Ishikawa (cell line): ENCODE data around the gene TNFRSF4.

ENCODE experiments used
- CEBPB ChIP-seq: IDR thresholded peaks from 2 replicates; pipeline ENCODE4 v1.6.1; 2012
- CREB1 ChIP-seq: IDR thresholded peaks from 2 replicates; pipeline ENCODE4 v1.6.1; 2012; ENCODE audit warnings: low read depth
- EGR1 ChIP-seq: IDR thresholded peaks from 2 replicates; pipeline ENCODE4 v1.6.1; 2012
- EP300 ChIP-seq: IDR thresholded peaks from 2 replicates; pipeline ENCODE4 v1.6.1; 2012; ENCODE audit warnings: borderline replicate concordance
- FOXM1 ChIP-seq: IDR thresholded peaks from 2 replicates; pipeline ENCODE4 v1.6.1; 2012; ENCODE audit warnings: low read depth, borderline replicate concordance
- NFIC ChIP-seq: IDR thresholded peaks from 2 replicates; pipeline ENCODE4 v1.6.1; 2012
- RAD21 ChIP-seq: IDR thresholded peaks from 2 replicates; pipeline ENCODE4 v1.6.1; 2012; ENCODE audit warnings: low read depth
- TAF1 ChIP-seq: IDR thresholded peaks from 2 replicates; pipeline ENCODE4 v1.6.1; 2012; ENCODE audit warnings: low read depth, mild to moderate bottlenecking
- TCF12 ChIP-seq: IDR thresholded peaks from 2 replicates; pipeline ENCODE4 v1.6.1; 2012; ENCODE audit warnings: low read depth
- TEAD4 ChIP-seq: IDR thresholded peaks from 2 replicates; pipeline ENCODE4 v1.6.1; 2012
- YY1 ChIP-seq: IDR thresholded peaks from 2 replicates; pipeline ENCODE4 v1.6.1; 2012; ENCODE audit warnings: low read depth
- ZBTB7A ChIP-seq: IDR thresholded peaks from 2 replicates; pipeline ENCODE4 v1.6.1; 2012; ENCODE audit warnings: low read depth
- TF ChIP-seq, protein P1 (sequence below): IDR thresholded peaks from 2 replicates; pipeline ENCODE4 v1.6.1; 2012; ENCODE audit warnings: low read depth, mild to moderate bottlenecking
- TF ChIP-seq, protein P2 (sequence below): IDR thresholded peaks from 2 replicates; pipeline ENCODE4 v1.6.1; 2012
- TF ChIP-seq, protein P3 (sequence below): IDR thresholded peaks from 2 replicates; pipeline ENCODE4 v1.6.1; 2012

The TNFRSF4 gene

DNA sequence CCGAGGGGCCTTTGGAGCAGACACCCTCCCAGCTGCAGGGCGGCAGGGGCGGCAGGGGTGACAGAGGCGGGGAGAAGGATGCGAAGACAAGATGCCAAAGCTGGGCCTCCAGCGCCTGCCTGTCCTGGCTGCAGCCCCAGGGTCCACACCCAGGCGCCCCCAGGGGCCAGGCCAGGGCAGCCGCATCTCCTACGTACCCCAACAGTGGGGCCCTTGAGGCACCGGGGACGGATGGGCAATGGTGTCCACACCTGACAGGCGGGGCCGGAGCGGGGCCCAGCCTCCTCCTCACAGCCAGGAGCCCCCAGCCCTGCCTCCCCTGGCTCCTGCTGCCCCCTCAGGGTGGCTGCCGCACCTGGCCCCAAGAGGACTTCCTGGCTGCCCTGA lies 25.3 kb upstream of the TNFRSF4 start:
- TF ChIP-seq, protein P1, sequence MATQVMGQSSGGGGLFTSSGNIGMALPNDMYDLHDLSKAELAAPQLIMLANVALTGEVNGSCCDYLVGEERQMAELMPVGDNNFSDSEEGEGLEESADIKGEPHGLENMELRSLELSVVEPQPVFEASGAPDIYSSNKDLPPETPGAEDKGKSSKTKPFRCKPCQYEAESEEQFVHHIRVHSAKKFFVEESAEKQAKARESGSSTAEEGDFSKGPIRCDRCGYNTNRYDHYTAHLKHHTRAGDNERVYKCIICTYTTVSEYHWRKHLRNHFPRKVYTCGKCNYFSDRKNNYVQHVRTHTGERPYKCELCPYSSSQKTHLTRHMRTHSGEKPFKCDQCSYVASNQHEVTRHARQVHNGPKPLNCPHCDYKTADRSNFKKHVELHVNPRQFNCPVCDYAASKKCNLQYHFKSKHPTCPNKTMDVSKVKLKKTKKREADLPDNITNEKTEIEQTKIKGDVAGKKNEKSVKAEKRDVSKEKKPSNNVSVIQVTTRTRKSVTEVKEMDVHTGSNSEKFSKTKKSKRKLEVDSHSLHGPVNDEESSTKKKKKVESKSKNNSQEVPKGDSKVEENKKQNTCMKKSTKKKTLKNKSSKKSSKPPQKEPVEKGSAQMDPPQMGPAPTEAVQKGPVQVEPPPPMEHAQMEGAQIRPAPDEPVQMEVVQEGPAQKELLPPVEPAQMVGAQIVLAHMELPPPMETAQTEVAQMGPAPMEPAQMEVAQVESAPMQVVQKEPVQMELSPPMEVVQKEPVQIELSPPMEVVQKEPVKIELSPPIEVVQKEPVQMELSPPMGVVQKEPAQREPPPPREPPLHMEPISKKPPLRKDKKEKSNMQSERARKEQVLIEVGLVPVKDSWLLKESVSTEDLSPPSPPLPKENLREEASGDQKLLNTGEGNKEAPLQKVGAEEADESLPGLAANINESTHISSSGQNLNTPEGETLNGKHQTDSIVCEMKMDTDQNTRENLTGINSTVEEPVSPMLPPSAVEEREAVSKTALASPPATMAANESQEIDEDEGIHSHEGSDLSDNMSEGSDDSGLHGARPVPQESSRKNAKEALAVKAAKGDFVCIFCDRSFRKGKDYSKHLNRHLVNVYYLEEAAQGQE: no peak

DNA sequence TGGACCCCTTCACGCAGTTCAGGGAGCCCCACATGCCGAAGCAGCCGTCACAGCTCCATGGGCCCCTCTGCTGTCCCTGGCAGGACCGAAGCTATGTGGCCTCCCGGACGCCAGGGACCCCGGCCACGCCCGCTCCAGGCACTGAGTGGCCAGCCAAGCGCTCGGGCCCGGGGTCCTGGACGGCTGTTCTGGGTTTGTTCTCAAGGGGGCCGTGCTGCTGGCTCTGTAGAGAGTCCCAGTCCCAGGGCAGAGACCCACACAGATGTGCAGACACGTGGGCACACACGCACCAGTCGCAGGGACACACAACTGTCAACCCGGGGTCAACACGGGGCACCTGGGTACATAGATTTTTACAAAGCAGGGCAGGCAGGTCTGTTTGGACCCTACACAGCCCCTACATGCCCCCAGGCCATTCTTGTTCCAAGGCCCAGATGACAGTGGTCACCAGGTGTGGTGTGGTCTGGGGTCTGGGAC lies 24.8 kb upstream of the TNFRSF4 start:
- TF ChIP-seq, protein P1: no peak
- TF ChIP-seq TEAD4 (no peak), TCF12 (no peak), TAF1 (no peak), FOXM1 (no peak), YY1 (no peak), EP300 (no peak), CREB1 (no peak), EGR1 (no peak), ZBTB7A (no peak; the same call in 1 of the 2 replicates), RAD21 (no peak), CEBPB (no peak), NFIC (no peak)
- TF ChIP-seq, protein P2, sequence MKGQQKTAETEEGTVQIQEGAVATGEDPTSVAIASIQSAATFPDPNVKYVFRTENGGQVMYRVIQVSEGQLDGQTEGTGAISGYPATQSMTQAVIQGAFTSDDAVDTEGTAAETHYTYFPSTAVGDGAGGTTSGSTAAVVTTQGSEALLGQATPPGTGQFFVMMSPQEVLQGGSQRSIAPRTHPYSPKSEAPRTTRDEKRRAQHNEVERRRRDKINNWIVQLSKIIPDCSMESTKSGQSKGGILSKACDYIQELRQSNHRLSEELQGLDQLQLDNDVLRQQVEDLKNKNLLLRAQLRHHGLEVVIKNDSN: no peak
- TF ChIP-seq, protein P3, sequence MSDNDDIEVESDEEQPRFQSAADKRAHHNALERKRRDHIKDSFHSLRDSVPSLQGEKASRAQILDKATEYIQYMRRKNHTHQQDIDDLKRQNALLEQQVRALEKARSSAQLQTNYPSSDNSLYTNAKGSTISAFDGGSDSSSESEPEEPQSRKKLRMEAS: no peak

DNA sequence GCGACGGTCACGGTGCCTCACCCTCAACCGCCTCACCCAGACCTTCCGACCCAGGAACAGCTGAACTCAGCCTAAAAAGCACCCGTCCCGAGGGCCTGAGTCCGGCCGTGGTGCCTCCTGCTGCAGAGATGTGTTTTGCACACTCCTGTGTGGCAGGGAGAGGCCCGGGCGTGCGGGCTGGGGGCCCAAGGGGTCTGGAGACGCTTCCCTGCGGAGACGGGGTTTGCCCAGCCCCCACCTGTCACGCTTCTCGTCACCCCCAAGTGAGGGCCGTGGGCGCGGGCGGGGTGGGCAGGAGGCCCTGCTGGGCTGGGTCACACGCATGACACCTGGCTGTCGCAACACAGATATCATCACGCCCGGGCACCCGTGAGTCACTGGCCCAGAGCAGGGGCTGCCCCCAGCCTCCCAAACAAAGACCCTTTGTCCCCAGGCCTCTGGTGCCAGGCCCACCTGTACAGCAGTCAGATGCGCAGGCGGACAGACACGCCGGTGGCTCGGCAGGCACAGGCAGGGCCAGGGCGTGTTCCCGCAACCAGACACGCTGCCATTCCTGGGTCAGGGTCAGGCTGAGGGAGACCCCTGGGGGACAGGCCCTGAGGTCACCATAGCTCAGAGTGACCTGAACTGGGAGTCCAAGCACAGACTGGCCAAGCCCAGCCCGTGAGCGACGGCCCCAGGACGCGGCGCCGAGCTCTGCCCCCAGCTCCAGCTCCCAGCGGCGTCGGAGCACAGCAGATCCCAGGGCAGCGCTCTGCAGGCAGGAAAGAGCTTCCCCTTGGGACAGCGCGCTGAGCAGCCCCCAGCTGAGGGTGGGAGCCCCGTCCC lies 24.1 kb upstream of the TNFRSF4 start:
- no peak for TF ChIP-seq TCF12
- TF ChIP-seq CEBPB: no peak
- TF ChIP-seq TAF1: no peak
- no peak for TF ChIP-seq EGR1
- TF ChIP-seq CREB1: no peak
- no peak for TF ChIP-seq TEAD4
- no peak; the same call in 1 of the 2 replicates for TF ChIP-seq ZBTB7A
- TF ChIP-seq NFIC: no peak
- TF ChIP-seq, protein P3: no peak
- no peak for TF ChIP-seq EP300
- TF ChIP-seq, protein P2: no peak
- TF ChIP-seq YY1: no peak

GRCh38 chr1:1236945-1237873 lies 23.3 kb upstream of the TNFRSF4 start:
- TF ChIP-seq TAF1: no peak
- no peak for TF ChIP-seq ZBTB7A
- TF ChIP-seq, protein P3: no peak
- TF ChIP-seq TCF12: no peak
- TF ChIP-seq CEBPB: no peak
- no peak for TF ChIP-seq EGR1
- TF ChIP-seq TEAD4: no peak
- TF ChIP-seq FOXM1: no peak
- no peak for TF ChIP-seq NFIC
- TF ChIP-seq YY1: no peak
- TF ChIP-seq, protein P1: no peak
